ENCODE measurements around the gene OCA2. TPM values are rescaled to one million over a fixed set of nuclear protein-coding genes. Genes with fewer than 3 reads are reported as not detected.

Gene OCA2
- total and polyA plus RNA-seq, 10 donors: 0.39 to 3.0 (median 1.0) TPM

GRCh38 chr15:27826902-27827714, 272.0 kb downstream of the OCA2 start:
- no peaks in the 10 kb centered on the region for H3K36me3 ChIP-seq
- H3K4me1 ChIP-seq: no peaks in the 10 kb centered on the region
- peaks cover 0 to 9% (median 0%) of the 10 kb centered on the region in 8 donors for H3K9me3 ChIP-seq
- no peaks in the 10 kb centered on the region for H3K27me3 ChIP-seq (replicated peaks in 1 of 7)
- H3K27ac ChIP-seq: no peak overlapping the region
- DNase-seq: no peak
- 68 to 80% (median 70%) methylated on average over 15 of the region's 15 CpGs for WGBS, 5 donors
- TF ChIP-seq POLR2A (IDR thresholded peaks at IDR 0.05) (no peak), CTCF (IDR thresholded peaks at IDR 0.05 in 8 of 11, conservative IDR thresholded peaks at IDR 0.05 in 3 of 11) (no peak), POLR2AphosphoS5 (IDR thresholded peaks at IDR 0.05) (no peak)
- H3K4me3 ChIP-seq: no peak overlapping the region
- intact Hi-C loops (cut with DNase I; ENCODE audit: low total_unique reads): no loop called here

- H3K4me1 ChIP-seq: no peaks in the 10 kb centered on the region
- TF ChIP-seq CTCF (IDR thresholded peaks at IDR 0.05 in 8 of 11, conservative IDR thresholded peaks at IDR 0.05 in 3 of 11): no peak
- TF ChIP-seq POLR2A (IDR thresholded peaks at IDR 0.05): no peak
- no peak for TF ChIP-seq POLR2AphosphoS5 (IDR thresholded peaks at IDR 0.05)
- H3K4me3 ChIP-seq: no peak overlapping the region
- DNase-seq: no peak
- WGBS, 5 donors: 60 to 85% (median 64%) methylated on average over 5 to 7 of the region's 7 CpGs
- no peaks in the 10 kb centered on the region for H3K36me3 ChIP-seq
- no peak overlapping the region for H3K27ac ChIP-seq
- peaks cover 0 to 2% (median 0%) of the 10 kb centered on the region in 8 donors for H3K9me3 ChIP-seq
- intact Hi-C loops (cut with DNase I; ENCODE audit: low total_unique reads): no loop called here
- H3K27me3 ChIP-seq (replicated peaks in 1 of 7): no peaks in the 10 kb centered on the region
These were observed 272.7 kb downstream of the OCA2 start for GRCh38 chr15:27826411-27826810.

GRCh38 chr15:27824841-27825422, 274.2 kb downstream of the OCA2 start:
- no peak for TF ChIP-seq CTCF (IDR thresholded peaks at IDR 0.05 in 8 of 11, conservative IDR thresholded peaks at IDR 0.05 in 3 of 11)
- no peak for TF ChIP-seq POLR2A (IDR thresholded peaks at IDR 0.05)
- no peak for TF ChIP-seq POLR2AphosphoS5 (IDR thresholded peaks at IDR 0.05)
- Histone ChIP-seq H3K9me3 (no peaks in the 10 kb centered on the region), H3K36me3 (no peaks in the 10 kb centered on the region), H3K27ac (no peak overlapping the region), H3K27me3 (replicated peaks in 1 of 7) (no peaks in the 10 kb centered on the region), H3K4me1 (no peaks in the 10 kb centered on the region), H3K4me3 (no peak overlapping the region)
- intact Hi-C loops (cut with DNase I; ENCODE audit: low total_unique reads): no loop called here
- DNase-seq: no peak
- WGBS, 5 donors: 81 to 89% (median 85%) methylated on average over 10 of the region's 10 CpGs

- H3K4me3 ChIP-seq: no peak overlapping the region
- no peak overlapping the region for H3K27ac ChIP-seq
- no peak for DNase-seq
- no peak for TF ChIP-seq POLR2AphosphoS5 (IDR thresholded peaks at IDR 0.05)
- no peak for TF ChIP-seq POLR2A (IDR thresholded peaks at IDR 0.05)
- no peak for TF ChIP-seq CTCF (IDR thresholded peaks at IDR 0.05 in 8 of 11, conservative IDR thresholded peaks at IDR 0.05 in 3 of 11)
- 51 to 94% (median 71%) methylated on average over 3 of the region's 3 CpGs for WGBS, 5 donors
- peaks cover 0 to 27% (median 12%) of the 10 kb centered on the region in 8 donors for H3K9me3 ChIP-seq
- H3K27me3 ChIP-seq (replicated peaks in 1 of 7): no peaks in the 10 kb centered on the region
- no peaks in the 10 kb centered on the region for H3K4me1 ChIP-seq
- H3K36me3 ChIP-seq: no peaks in the 10 kb centered on the region
- intact Hi-C loops (cut with DNase I; ENCODE audit: low total_unique reads): no loop called here
These were observed 277.8 kb downstream of the OCA2 start for GRCh38 chr15:27821273-27821672.
